ENCODE data around the gene NHSL2. TPM values are rescaled to one million over a fixed set of nuclear protein-coding genes. Genes with fewer than 3 reads are reported as not detected.
"Not testable (repeated sequence)": the region's sequence is repeated elsewhere in the genome, so short reads cannot be mapped to it uniquely, and the experiment has no call there.

The NHSL2 gene
- total RNA-seq, 3 donors from 2014 or later, result 5.4 to 9.2 (median 5.8) TPM

- no peak overlapping the region for H3K27ac ChIP-seq
- DNase-seq (ENCODE audit: low spot score in 2 of 2), result no peak
- TF ChIP-seq POLR2AphosphoS5 (IDR thresholded peaks at IDR 0.05) (no peak), CTCF (IDR thresholded peaks at IDR 0.05) (no peak), POLR2A (IDR thresholded peaks at IDR 0.05) (no peak)
- H3K4me3 ChIP-seq, result no peak overlapping the region
- H3K4me1 ChIP-seq, result no peaks in the 10 kb centered on the region
- H3K9me3 ChIP-seq, result no peaks in the 10 kb centered on the region
- H3K36me3 ChIP-seq, result no peaks in the 10 kb centered on the region
- intact Hi-C loops (cut with DNase I; ENCODE audit: low total_unique reads), result no loop called here
- peaks cover 0 to 61% of the 10 kb centered on the region in 2 donors for H3K27me3 ChIP-seq
These were observed 147.2 kb downstream of the NHSL2 start for GRCh38 chrX:72057849-72058248.

GRCh38 chrX:72058346-72058745 is 147.7 kb downstream of the NHSL2 start:
- H3K9me3 ChIP-seq; DNase-seq (ENCODE audit: low spot score in 2 of 2); H3K4me3 ChIP-seq; H3K4me1 ChIP-seq; H3K27ac ChIP-seq; intact Hi-C loops (cut with DNase I; ENCODE audit: low total_unique reads); H3K36me3 ChIP-seq: not testable (repeated sequence)
- peaks cover 0 to 61% of the 10 kb centered on the region in 2 donors for H3K27me3 ChIP-seq

- no peak for DNase-seq (ENCODE audit: low spot score in 2 of 2)
These were observed 149.7 kb downstream of the NHSL2 start for GRCh38 chrX:72060196-72060920.

GRCh38 chrX:72060921-72061490 is 150.4 kb downstream of the NHSL2 start:
- intact Hi-C loops (cut with DNase I; ENCODE audit: low total_unique reads), result no loop called here
- no peak for DNase-seq (ENCODE audit: low spot score in 2 of 2)
- no peaks in the 10 kb centered on the region for H3K36me3 ChIP-seq
- no peaks in the 10 kb centered on the region for H3K9me3 ChIP-seq
- no peaks in the 10 kb centered on the region for H3K4me1 ChIP-seq
- no peak for TF ChIP-seq POLR2A (IDR thresholded peaks at IDR 0.05)
- no peak for TF ChIP-seq CTCF (IDR thresholded peaks at IDR 0.05)
- TF ChIP-seq POLR2AphosphoS5 (IDR thresholded peaks at IDR 0.05), result no peak
- H3K4me3 ChIP-seq, result no peak overlapping the region
- no peak overlapping the region for H3K27ac ChIP-seq
- H3K27me3 ChIP-seq, result peaks cover 0 to 70% of the 10 kb centered on the region in 2 donors

More at GRCh38 chrX:72060196-72060920, 149.7 kb downstream of the NHSL2 start:
- intact Hi-C loops (cut with DNase I; ENCODE audit: low total_unique reads), result no loop called here
- Histone ChIP-seq H3K4me1 (no peaks in the 10 kb centered on the region), H3K4me3 (no peak overlapping the region), H3K27ac (no peak overlapping the region), H3K36me3 (no peaks in the 10 kb centered on the region), H3K9me3 (no peaks in the 10 kb centered on the region), H3K27me3 (peaks cover 0 to 68% of the 10 kb centered on the region in 2 donors)
- TF ChIP-seq POLR2AphosphoS5 (IDR thresholded peaks at IDR 0.05), result no peak
- TF ChIP-seq POLR2A (IDR thresholded peaks at IDR 0.05), result no peak

- no peak for DNase-seq (ENCODE audit: low spot score in 2 of 2)
- Histone ChIP-seq H3K9me3 (no peaks in the 10 kb centered on the region), H3K27ac (peak overlapping the region in 1 of 2 donors; percentile 43), H3K4me1 (no peaks in the 10 kb centered on the region), H3K4me3 (no peak overlapping the region), H3K27me3 (peaks cover 0 to 68% of the 10 kb centered on the region in 2 donors), H3K36me3 (no peaks in the 10 kb centered on the region)
- intact Hi-C loops (cut with DNase I; ENCODE audit: low total_unique reads), result no loop called here
- TF ChIP-seq POLR2AphosphoS5 (IDR thresholded peaks at IDR 0.05), result no peak
- TF ChIP-seq POLR2A (IDR thresholded peaks at IDR 0.05), result no peak
- no peak for TF ChIP-seq CTCF (IDR thresholded peaks at IDR 0.05)
These were observed 152.3 kb downstream of the NHSL2 start for GRCh38 chrX:72062916-72063315.
